Neural progenitor cell (in vitro differentiated cells): Measurements from ENCODE around the gene CLEC1A. TPM values are rescaled to one million over a fixed set of nuclear protein-coding genes. Genes with fewer than 3 reads are reported as not detected.

ENCODE experiments used
- DNase-seq: peaks from one replicate; pipeline ENCODE4 v3.0.0-alpha.2; 2016; ENCODE audit warnings: low spot score
- H2AFZ ChIP-seq: fragments of 200-600 bp; sonication (generic); replicated peaks from 2 replicates; pipeline ENCODE4 v1.6.1; 2016; ENCODE audit warnings: antibody characterized with exemption
- H3F3A ChIP-seq: fragments of 200-600 bp; sonication (generic); 2 replicates; pipeline ENCODE4 v1.6.1; 2016; ENCODE audit warnings: antibody characterized with exemption, low read depth
- H3K27ac ChIP-seq: fragments of 200-600 bp; sonication (generic); 2 replicates; pipeline ENCODE4 v1.5.1; 2016; ENCODE audit warnings: mild to moderate bottlenecking
- H3K27me3 ChIP-seq: fragments of 200-600 bp; sonication (generic); 2 replicates; pipeline ENCODE4 v1.6.1; 2016; ENCODE audit warnings: mild to moderate bottlenecking, moderate library complexity
- H3K36me3 ChIP-seq: fragments of 200-600 bp; sonication (generic); 2 replicates; pipeline ENCODE4 v1.5.1; 2016
- H3K4me1 ChIP-seq: fragments of 200-600 bp; sonication (generic); 2 replicates; pipeline ENCODE4 v1.6.1; 2016; ENCODE audit warnings: mixed run types
- H3K4me2 ChIP-seq: fragments of 200-600 bp; sonication (generic); 2 replicates; pipeline ENCODE4 v1.6.1; 2016
- H3K4me3 ChIP-seq: fragments of 200-600 bp; sonication (generic); 2 replicates; pipeline ENCODE4 v1.5.1; 2016
- H3K79me2 ChIP-seq: fragments of 200-600 bp; sonication (generic); 2 replicates; pipeline ENCODE4 v1.6.1; 2016; ENCODE audit warnings: low read depth
- H3K9ac ChIP-seq: fragments of 200-600 bp; sonication (generic); 2 replicates; pipeline ENCODE4 v1.6.1; 2016
- H3K9me3 ChIP-seq: fragments of 200-600 bp; sonication (generic); 2 replicates; pipeline ENCODE4 v1.5.1; 2016; ENCODE audit warnings: low read depth
- H4K20me1 ChIP-seq: fragments of 200-600 bp; sonication (generic); 2 replicates; pipeline ENCODE4 v1.6.1; 2016; ENCODE audit warnings: low read depth
- H3K27ac Mint-ChIP-seq: 3 replicates; pipeline ENCODE4 v1.8.0; 2021; ENCODE audit warnings: mixed read lengths
- H3K27me3 Mint-ChIP-seq: 2 replicates; pipeline ENCODE4 v1.8.0; 2022; ENCODE audit warnings: low read depth, mild to moderate bottlenecking, inconsistent platforms, moderate library complexity, mixed read lengths; ENCODE audit not compliant: insufficient read depth
- H3K36me3 Mint-ChIP-seq: 3 replicates; pipeline ENCODE4 v1.8.0; 2021; ENCODE audit warnings: mixed read lengths
- H3K4me1 Mint-ChIP-seq: 3 replicates; pipeline ENCODE4 v1.8.0; 2021; ENCODE audit warnings: mixed read lengths
- H3K4me3 Mint-ChIP-seq: 3 replicates; pipeline ENCODE4 v1.8.0; 2021; ENCODE audit warnings: mild to moderate bottlenecking, moderate library complexity, mixed read lengths
- H3K9me3 Mint-ChIP-seq: 3 replicates; pipeline ENCODE4 v1.8.0; 2020; ENCODE audit warnings: mixed read lengths
- EZH2 ChIP-seq: fragments of 200-600 bp; sonication (generic); IDR thresholded peaks from 2 replicates; pipeline ENCODE4 v1.6.1; 2017; ENCODE audit warnings: antibody characterized with exemption, mild to moderate bottlenecking, moderate library complexity
- EZH2phosphoT487 ChIP-seq: fragments of 200-600 bp; sonication (generic); IDR thresholded peaks from 2 replicates; pipeline ENCODE4 v1.6.1; 2017; ENCODE audit warnings: antibody characterized with exemption
- total RNA-seq: library from RNA; depleted of rRNA; stranded (reverse); fragments of >200 nt; gene quantifications from 2 replicates; pipeline ENCODE4 v1.2.3, GENCODE V29; 2015; ENCODE audit warnings: low replicate concordance
- TF ChIP-seq, protein P1 (sequence below): fragments of 200-600 bp; sonication (generic); IDR thresholded peaks from 2 replicates; pipeline ENCODE4 v1.5.1; 2017; ENCODE audit warnings: antibody characterized with exemption, mild to moderate bottlenecking

The CLEC1A gene
- total RNA-seq, 1 donor from 2014 or later, result not detected

DNA sequence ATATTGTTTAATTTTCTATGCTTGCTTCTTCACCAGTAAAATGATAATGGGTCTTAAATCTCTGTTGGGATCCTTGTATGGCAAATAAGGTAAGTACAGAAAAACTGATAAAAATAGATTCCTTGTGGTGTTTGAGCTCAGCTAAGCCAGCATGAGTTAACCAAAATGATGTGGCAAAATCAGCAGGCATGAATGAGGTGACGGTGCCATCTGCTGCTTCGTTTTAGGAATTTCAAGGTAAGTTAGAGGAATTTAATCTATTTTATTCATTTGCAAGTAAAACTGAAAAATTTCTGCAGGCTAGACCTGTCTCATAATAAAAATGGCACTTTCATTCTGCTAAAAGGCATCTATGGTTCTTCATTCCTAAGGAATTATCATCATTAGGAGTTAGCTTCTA, 41.2 kb upstream of the CLEC1A start:
- no peak overlapping the region for H3K9ac ChIP-seq
- H3K4me3 Mint-ChIP-seq, result no peak overlapping the region
- H3K36me3 ChIP-seq, result no peaks in the 10 kb centered on the region
- peak; percentile 64 for DNase-seq
- no peaks in the 10 kb centered on the region for H3K36me3 Mint-ChIP-seq
- no peak overlapping the region for H3K27ac ChIP-seq
- no peak overlapping the region for H3K27ac Mint-ChIP-seq
- H3K4me2 ChIP-seq, result no peak overlapping the region
- H3K79me2 ChIP-seq, result no peaks in the 10 kb centered on the region
- no peaks in the 10 kb centered on the region for H3K9me3 ChIP-seq
- no peaks in the 10 kb centered on the region for H3K4me1 Mint-ChIP-seq
- no peak for TF ChIP-seq EZH2phosphoT487
- TF ChIP-seq, protein P1, sequence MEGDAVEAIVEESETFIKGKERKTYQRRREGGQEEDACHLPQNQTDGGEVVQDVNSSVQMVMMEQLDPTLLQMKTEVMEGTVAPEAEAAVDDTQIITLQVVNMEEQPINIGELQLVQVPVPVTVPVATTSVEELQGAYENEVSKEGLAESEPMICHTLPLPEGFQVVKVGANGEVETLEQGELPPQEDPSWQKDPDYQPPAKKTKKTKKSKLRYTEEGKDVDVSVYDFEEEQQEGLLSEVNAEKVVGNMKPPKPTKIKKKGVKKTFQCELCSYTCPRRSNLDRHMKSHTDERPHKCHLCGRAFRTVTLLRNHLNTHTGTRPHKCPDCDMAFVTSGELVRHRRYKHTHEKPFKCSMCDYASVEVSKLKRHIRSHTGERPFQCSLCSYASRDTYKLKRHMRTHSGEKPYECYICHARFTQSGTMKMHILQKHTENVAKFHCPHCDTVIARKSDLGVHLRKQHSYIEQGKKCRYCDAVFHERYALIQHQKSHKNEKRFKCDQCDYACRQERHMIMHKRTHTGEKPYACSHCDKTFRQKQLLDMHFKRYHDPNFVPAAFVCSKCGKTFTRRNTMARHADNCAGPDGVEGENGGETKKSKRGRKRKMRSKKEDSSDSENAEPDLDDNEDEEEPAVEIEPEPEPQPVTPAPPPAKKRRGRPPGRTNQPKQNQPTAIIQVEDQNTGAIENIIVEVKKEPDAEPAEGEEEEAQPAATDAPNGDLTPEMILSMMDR, result peak; percentile 72
- H3K27me3 Mint-ChIP-seq, result no peaks in the 10 kb centered on the region
- no peak overlapping the region for H2AFZ ChIP-seq
- H3K27me3 ChIP-seq, result no peaks in the 10 kb centered on the region
- no peaks in the 10 kb centered on the region for H3F3A ChIP-seq
- no peak overlapping the region for H3K4me3 ChIP-seq
- no peaks in the 10 kb centered on the region for H3K4me1 ChIP-seq
- H4K20me1 ChIP-seq, result no peaks in the 10 kb centered on the region
- no peaks in the 10 kb centered on the region for H3K9me3 Mint-ChIP-seq

DNA sequence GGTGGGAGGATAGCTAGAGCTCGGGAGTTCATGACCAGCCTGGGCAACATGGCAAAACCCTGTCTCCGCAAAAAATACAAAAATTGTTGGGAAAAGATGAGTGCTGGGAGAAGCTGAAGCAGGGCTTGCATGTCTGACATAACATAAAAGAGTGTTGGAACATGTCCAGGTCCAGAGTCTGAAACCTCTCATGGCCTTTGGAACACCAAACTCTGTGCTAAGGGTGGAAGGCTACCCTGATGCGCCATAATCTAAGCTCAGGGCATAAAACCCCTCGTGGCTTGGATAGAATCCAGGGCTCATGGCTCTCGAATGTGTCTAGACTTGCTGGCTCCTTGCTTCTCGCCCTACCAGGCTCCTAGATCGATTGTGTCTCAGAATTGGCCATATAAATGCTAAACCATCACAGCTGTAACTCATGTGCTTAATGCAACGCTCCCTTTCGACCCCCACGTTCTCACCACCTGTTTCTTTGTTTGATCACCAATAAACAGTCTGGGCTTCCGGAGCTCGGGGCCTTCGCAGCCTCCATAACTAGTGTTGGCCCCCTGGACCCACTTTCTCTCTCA, 37.9 kb upstream of the CLEC1A start:
- Histone ChIP-seq H3K27me3 (no peaks in the 10 kb centered on the region), H3K27ac (no peak overlapping the region), H3F3A (no peaks in the 10 kb centered on the region), H3K4me1 (no peaks in the 10 kb centered on the region), H3K9ac (no peak overlapping the region), H4K20me1 (no peaks in the 10 kb centered on the region), H2AFZ (no peak overlapping the region), H3K4me3 (no peak overlapping the region), H3K36me3 (no peaks in the 10 kb centered on the region), H3K79me2 (no peaks in the 10 kb centered on the region), H3K4me2 (no peak overlapping the region), H3K9me3 (no peaks in the 10 kb centered on the region)
- TF ChIP-seq EZH2phosphoT487, result no peak
- TF ChIP-seq, protein P1, result no peak
- no peak for TF ChIP-seq EZH2
- Mint-ChIP-seq H3K9me3 (no peaks in the 10 kb centered on the region), H3K36me3 (no peaks in the 10 kb centered on the region), H3K4me3 (no peak overlapping the region), H3K4me1 (peaks cover 3% of the 10 kb centered on the region), H3K27me3 (no peaks in the 10 kb centered on the region), H3K27ac (no peak overlapping the region)
- no peak for DNase-seq

DNA sequence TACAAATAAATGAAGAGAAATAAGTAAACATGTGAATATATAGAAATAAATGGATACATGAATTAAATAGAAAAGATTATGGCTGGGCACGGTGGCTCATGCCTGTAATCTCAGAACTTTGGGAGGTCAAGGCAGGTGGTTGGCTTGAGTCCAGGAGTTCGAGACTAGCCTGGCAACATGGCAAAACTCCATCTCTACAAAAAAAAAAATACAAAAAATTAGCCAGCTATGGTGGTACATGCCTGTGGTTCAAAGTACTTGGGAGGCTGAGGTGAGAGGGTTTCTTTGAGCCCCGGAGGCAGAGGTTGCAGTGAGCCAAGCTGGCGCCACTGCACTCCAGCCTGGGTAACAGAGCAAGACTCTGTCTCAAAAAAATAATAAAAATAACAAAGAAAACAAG, 36.3 kb upstream of the CLEC1A start:
- Histone ChIP-seq H3K79me2 (no peaks in the 10 kb centered on the region), H3K4me1 (no peaks in the 10 kb centered on the region), H4K20me1 (no peaks in the 10 kb centered on the region), H3K4me2 (no peak overlapping the region), H3K9ac (no peak overlapping the region), H3K4me3 (no peak overlapping the region), H2AFZ (no peak overlapping the region), H3K27me3 (no peaks in the 10 kb centered on the region), H3K9me3 (no peaks in the 10 kb centered on the region), H3K36me3 (no peaks in the 10 kb centered on the region), H3F3A (no peaks in the 10 kb centered on the region), H3K27ac (no peak overlapping the region)
- no peaks in the 10 kb centered on the region for H3K27me3 Mint-ChIP-seq
- TF ChIP-seq EZH2phosphoT487, result no peak
- TF ChIP-seq, protein P1, result no peak
- H3K4me1 Mint-ChIP-seq, result peaks cover 3% of the 10 kb centered on the region
- H3K36me3 Mint-ChIP-seq, result no peaks in the 10 kb centered on the region
- H3K4me3 Mint-ChIP-seq, result no peak overlapping the region
- H3K9me3 Mint-ChIP-seq, result no peaks in the 10 kb centered on the region
- no peak for DNase-seq
- H3K27ac Mint-ChIP-seq, result no peak overlapping the region
